Bronchial epithelial cell (primary cell): ENCODE data around the gene WDPCP. TPM values are rescaled to one million over a fixed set of nuclear protein-coding genes. Genes with fewer than 3 reads are reported as not detected.

Experiments
- DNase-seq: peaks from one replicate; pipeline ENCODE4 v3.0.0-alpha.2; 2010; ENCODE audit warnings: low read depth
- FAIRE-seq: peaks from 2 replicates; lab custom pipeline; 2011; peaks lifted over from hg19 to GRCh38; lab: Jason Lieb, UNC
- H3K27me3 ChIP-seq: 2 replicates; pipeline ENCODE4 v1.5.1; 2011; ENCODE audit warnings: low read length; ENCODE audit not compliant: control insufficient read depth, insufficient read depth
- H3K36me3 ChIP-seq: 2 replicates; pipeline ENCODE4 v1.5.1; 2011; ENCODE audit warnings: low read length; ENCODE audit not compliant: control insufficient read depth, insufficient read depth
- H3K4me3 ChIP-seq: 2 replicates; pipeline ENCODE4 v1.5.1; 2011; ENCODE audit warnings: mild to moderate bottlenecking, low read depth, low read length, control low read depth
- CTCF ChIP-seq: IDR thresholded peaks from 2 replicates; pipeline ENCODE4 v1.5.1; 2011; ENCODE audit warnings: mild to moderate bottlenecking, moderate library complexity, low read length, control low read depth, inconsistent platforms; ENCODE audit not compliant: insufficient read depth, severe bottlenecking
- total RNA-seq: library from RNA; depleted of rRNA; stranded (reverse); fragments of >200 nt; gene quantifications from 2 replicates; pipeline ENCODE4 v1.2.1, GENCODE V29; 2014

WDPCP gene
- total RNA-seq, 1 donor from 2014 or later, result 3.2 TPM

GRCh38 chr2:63132020-63132419 is 456.3 kb downstream of the WDPCP start:
- no peak overlapping the region for H3K4me3 ChIP-seq
- no peaks in the 10 kb centered on the region for H3K27me3 ChIP-seq
- TF ChIP-seq CTCF, result no peak
- FAIRE-seq, result no peak
- no peaks in the 10 kb centered on the region for H3K36me3 ChIP-seq
- no peak for DNase-seq

GRCh38 chr2:63131196-63131595 is 457.1 kb downstream of the WDPCP start:
- no peak for TF ChIP-seq CTCF
- Histone ChIP-seq H3K27me3 (no peaks in the 10 kb centered on the region), H3K4me3 (no peak overlapping the region), H3K36me3 (no peaks in the 10 kb centered on the region)
- FAIRE-seq, result no peak
- DNase-seq, result no peak

GRCh38 chr2:63127594-63127993 is 460.7 kb downstream of the WDPCP start:
- no peak for DNase-seq
- Histone ChIP-seq H3K36me3 (no peaks in the 10 kb centered on the region), H3K27me3 (no peaks in the 10 kb centered on the region), H3K4me3 (no peak overlapping the region)
- no peak for TF ChIP-seq CTCF
- no peak for FAIRE-seq

- no peak for TF ChIP-seq CTCF
- Histone ChIP-seq H3K27me3 (no peaks in the 10 kb centered on the region), H3K4me3 (no peak overlapping the region), H3K36me3 (no peaks in the 10 kb centered on the region)
- DNase-seq, result peak; percentile 42
- FAIRE-seq, result no peak
These were observed 463.4 kb downstream of the WDPCP start for GRCh38 chr2:63124850-63125249.

GRCh38 chr2:63124218-63124617 is 464.1 kb downstream of the WDPCP start:
- DNase-seq (peak; percentile 95), FAIRE-seq (no peak)
- no peaks in the 10 kb centered on the region for H3K27me3 ChIP-seq
- H3K36me3 ChIP-seq, result no peaks in the 10 kb centered on the region
- no peak overlapping the region for H3K4me3 ChIP-seq
- no peak for TF ChIP-seq CTCF

- no peaks in the 10 kb centered on the region for H3K36me3 ChIP-seq
- no peak overlapping the region for H3K4me3 ChIP-seq
- TF ChIP-seq CTCF, result no peak
- FAIRE-seq (no peak), DNase-seq (peak; percentile 53)
- no peaks in the 10 kb centered on the region for H3K27me3 ChIP-seq
These were observed 465.4 kb downstream of the WDPCP start for GRCh38 chr2:63122921-63123320.
